HPDE6-E6E7 (cell line): ENCODE results near the gene LAS1L.
"Not testable (repeated sequence)": the region's sequence is repeated elsewhere in the genome, so short reads cannot be mapped to it uniquely, and the experiment has no call there.

Experiments
- DNase-seq: peaks from one replicate; pipeline ENCODE4 v3.0.0; 2011; ENCODE audit warnings: missing footprints; ENCODE audit errors: extremely low spot score

LAS1L gene

DNA sequence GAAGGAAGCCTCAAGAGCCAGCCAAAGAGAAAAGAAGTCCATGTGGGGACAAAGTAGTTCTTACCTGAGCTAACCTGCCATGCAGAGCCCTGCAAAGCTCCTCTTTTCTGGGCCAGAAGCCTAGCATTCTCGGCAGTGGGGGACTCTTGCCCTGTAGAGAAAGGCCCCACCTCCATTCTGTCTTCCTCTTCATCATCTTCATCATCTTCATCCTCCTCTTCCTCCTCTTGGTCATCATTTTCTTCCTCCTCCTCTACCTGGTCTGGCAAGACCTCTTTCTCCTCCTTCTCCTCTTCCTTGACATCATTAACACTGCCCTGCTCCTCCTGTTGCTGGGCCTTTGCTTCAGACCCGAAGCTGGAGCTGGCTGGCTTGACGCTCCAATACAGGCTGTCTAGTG lies 16.7 kb downstream of the LAS1L start:
- DNase-seq: no peak

DNA sequence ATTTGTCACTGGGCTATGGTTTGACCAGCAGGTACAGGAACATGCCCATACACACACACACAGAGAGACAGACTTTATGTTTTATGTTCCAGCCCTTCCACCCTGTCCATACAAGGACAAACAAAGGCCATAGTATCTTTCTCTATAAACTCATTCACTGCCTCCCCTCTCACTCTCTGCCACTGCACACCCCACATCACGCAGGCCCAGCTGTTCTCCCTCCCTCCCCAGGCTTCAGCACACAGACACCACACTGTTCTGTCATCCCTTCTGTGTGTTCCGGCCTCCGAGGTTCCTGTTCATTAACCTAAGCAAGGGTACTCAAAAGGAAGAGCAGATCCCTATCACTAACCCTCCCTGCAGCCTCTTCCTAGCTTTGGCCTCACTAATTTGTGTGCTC lies 17.8 kb downstream of the LAS1L start:
- no peak for DNase-seq

DNA sequence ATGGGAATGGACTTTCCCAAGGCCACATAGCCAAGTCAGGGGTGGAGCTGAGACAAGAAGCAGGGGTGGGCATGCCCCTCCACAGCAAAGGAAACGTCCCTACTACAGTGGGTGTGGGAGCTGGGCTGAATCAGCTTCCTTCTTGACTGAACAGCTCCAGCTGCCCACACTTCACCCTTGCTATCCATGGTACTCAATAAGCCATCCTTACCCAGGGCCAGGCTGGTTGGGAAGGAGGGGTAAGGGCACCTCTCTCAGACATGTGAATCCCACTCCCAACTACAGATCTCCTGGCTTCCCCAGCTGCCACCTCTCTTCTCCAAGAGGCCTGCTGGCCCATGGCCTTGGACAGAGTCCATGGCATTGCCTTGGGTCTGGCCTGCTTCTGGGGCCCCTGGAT lies 21.0 kb downstream of the LAS1L start:
- DNase-seq: no peak

DNA sequence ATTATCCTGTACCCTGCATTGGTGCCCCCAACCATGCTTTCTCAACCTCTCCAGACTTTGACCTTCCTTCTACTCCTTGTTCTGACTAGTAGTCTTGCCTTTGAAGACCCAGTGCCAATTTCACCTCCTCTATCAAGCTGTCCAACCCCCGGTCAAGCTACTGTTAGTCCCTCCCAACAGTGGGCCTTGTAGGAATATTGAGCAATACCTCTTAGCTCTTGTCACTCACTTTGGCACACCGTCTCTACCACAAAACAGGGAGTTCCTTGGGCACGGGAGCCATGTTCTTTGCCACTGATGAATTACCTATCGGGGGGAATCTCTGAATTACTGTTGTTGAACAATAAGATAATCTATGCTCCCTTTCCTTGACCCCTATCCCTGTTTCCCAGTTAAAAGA lies 25.2 kb downstream of the LAS1L start:
- no peak for DNase-seq

DNA sequence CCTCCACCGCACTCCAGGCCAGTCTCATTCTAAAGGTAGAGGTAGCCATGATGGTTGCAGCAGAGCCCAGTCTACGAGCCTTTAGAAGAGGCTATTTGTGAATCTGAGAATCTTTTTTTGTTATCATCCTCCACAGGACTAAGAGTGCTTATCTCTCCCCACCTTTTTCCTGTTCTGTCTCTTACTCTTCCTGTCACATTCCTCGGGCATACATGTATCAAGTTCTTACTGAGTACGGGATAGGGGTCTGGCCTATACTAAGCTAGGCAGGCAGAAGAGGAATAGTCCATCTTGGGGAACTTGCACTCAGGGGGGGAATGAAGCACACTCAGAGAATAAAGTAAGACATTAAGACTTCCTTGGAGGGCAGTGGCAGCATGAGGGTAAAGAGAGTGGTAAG lies 25.7 kb downstream of the LAS1L start:
- no peak for DNase-seq

DNA sequence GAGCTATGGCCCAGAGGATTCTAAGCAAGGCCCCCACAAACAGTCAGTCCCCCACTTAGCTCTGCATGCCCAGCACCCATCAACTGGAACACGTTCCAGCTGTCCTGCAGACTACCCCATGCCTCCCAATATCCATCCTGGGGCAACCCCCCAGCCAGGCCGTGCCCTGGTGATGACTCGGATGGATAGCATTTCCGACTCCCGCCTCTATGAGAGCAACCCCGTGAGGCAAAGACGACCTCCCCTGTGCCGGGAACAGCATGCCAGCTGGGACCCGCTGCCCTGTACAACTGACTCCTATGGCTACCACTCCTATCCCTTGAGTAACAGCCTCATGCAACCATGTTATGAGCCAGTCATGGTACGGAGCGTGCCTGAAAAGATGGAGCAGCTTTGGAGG lies 32.0 kb downstream of the LAS1L start:
- DNase-seq: no peak

DNA sequence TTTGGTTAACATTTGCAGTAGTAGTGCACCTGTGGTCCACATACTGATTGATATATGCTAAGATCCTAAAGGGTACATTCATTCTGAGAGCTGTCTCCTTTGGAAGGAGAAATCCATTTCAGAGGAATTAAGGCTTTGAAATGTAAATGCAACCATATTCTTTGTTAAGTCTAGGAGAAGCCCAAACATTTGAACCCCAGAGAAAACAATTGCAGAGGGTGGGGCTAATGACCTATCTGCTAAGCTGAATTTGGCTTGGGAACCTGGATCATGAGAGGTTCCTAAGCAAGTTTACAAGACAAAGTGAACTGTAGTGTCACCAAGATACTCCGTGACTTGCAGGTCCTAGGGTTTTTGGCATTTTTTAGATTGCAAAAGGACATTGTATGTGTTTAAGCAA lies 41.2 kb downstream of the LAS1L start:
- DNase-seq: no peak

DNA sequence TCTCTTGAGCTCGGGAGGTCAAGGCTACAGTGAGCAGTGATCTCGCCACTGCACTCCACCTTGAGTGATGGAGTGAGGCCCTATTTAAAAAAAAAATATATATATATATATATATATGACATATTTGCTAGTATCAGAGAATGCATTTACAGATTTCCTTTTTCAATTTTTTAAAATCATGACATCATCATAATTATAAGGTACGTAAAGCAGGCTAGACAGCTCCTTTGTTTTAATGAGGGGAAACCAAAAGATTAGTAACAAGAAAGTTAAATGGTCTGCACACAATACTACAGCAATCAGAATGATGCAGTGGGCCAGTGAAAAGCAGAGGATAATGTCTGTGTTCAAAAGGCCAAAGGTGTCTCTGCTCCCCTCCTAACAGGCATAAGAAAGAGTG lies 43.0 kb downstream of the LAS1L start:
- no peak for DNase-seq

DNA sequence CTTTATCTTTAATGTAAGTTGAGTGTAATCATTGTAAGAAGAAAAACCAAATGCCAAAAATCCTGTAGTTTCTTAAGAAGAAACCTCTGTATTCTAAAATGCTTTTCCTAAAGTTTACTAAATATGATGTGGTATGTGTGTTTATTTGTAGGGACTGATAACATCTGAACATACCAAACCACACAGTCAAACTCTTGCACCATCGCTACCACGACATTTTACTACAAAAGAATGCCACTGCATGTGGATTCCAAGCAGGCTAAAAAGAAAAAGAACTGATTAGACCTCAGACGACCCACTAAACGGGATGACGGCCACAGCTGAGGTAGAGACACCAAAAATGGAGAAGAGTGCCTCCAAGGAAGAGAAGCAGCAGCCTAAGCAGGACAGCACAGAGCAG lies 46.1 kb downstream of the LAS1L start:
- DNase-seq: no peak

DNA sequence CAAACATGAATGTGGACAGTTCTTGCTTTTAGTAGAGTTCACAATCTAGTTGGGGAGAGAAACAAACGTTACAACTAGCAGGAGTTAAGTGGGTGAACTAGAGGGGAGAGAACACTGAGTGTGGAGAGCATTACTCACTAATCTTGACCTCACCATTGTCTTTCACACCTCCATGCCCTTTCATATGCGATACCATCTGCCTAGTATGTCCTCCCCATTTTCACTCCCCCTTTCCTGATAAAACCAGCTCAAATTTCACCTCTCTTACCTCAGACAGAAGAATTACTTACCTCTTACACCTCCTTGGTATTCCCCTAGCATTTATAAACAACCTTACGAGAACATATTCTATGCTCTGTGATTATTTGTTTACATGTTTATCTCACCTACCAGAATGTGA lies 53.6 kb downstream of the LAS1L start:
- no peak for DNase-seq

DNA sequence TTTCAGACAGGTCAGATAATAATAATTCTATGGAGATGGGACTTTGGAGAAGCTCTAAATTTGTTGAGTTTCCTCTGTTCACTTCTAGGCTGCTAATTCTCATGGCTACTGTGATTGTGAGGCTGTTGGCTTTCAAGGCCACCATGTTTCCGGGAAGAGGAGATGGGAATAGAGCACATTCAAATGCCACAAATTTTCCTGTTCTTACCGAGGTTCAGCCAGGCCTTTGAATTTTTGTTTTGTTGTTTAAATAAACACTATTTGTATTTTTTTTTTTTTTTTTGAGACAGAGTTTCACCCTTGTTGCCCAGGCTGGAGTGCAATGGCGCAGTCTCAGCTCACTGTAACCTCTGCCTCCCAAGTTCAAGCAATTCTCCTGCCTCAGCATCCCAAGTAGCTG lies 55.5 kb downstream of the LAS1L start:
- DNase-seq: not testable (repeated sequence)

DNA sequence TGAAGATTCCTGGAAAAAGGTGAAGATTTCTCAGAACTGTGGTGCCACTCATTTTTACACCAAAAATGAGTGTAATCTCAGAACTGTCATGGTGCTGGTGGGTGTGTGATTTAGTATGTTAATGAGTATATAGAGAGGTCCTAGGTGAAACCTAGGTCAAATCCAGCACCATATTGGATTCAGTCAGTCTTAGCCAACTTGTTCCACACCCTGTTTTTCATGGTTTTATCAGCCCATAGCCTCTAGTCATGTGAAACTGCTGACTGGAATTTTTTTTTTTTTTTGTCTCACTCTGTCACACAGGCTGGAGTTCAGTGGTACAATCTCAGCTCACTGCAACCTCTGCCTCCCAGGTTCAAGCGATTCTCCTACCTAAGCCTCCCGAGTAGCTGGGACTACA lies 58.0 kb downstream of the LAS1L start:
- DNase-seq: no peak

DNA sequence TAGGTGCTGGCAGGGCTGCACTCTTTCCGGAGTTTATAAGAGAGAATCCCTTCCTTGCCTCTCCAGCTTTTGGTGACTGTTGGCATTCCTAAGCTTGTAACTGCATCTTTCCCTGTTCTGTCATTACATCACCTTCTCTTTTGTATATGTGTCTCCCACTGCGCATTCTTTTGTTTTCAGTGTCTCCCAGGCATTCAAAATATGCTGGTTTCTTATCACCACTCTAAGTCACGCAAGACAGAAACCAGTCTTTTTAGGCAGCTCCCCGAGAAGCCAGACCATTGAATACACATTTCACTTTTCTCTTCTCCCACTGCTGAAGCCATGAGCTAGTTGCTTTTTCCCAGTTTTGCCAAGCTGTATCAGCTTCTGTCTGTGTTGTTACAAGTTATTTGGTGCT lies 71.0 kb downstream of the LAS1L start:
- DNase-seq: no peak
